Adipocyte (in vitro differentiated cells): ENCODE results near the gene CNTF.
A peak's percentile ranks its signal among the peaks of the same experiment; 100 is the strongest.

ENCODE experiments used
- DNase-seq: peaks from one replicate; pipeline ENCODE4 v3.0.0-alpha.2; 2015; ENCODE audit warnings: low read depth
- H3K27me3 ChIP-seq: replicated peaks from 2 replicates; pipeline ENCODE4 v1.7.0; 2013; ENCODE audit warnings: mild to moderate bottlenecking, low read length, moderate library complexity; ENCODE audit not compliant: control insufficient read depth, insufficient read depth
- H3K36me3 ChIP-seq: 2 replicates; pipeline ENCODE4 v1.7.0; 2013; ENCODE audit warnings: low read length, mild to moderate bottlenecking, moderate library complexity; ENCODE audit not compliant: control insufficient read depth, insufficient read depth, severe bottlenecking
- H3K4me1 ChIP-seq: 2 replicates; pipeline ENCODE4 v1.7.0; 2013; ENCODE audit warnings: mild to moderate bottlenecking, low read length, moderate library complexity; ENCODE audit not compliant: control insufficient read depth, insufficient read depth
- H3K4me3 ChIP-seq: 2 replicates; pipeline ENCODE4 v1.7.0; 2013; ENCODE audit warnings: mild to moderate bottlenecking, low read length, moderate library complexity
- H3K9ac ChIP-seq: 2 replicates; pipeline ENCODE4 v1.7.0; 2013; ENCODE audit warnings: mild to moderate bottlenecking, low read length, moderate library complexity
- H3K9me3 ChIP-seq: 2 replicates; pipeline ENCODE4 v1.7.0; 2013; ENCODE audit warnings: mild to moderate bottlenecking, low read length, moderate library complexity; ENCODE audit not compliant: control insufficient read depth

Gene CNTF

DNA sequence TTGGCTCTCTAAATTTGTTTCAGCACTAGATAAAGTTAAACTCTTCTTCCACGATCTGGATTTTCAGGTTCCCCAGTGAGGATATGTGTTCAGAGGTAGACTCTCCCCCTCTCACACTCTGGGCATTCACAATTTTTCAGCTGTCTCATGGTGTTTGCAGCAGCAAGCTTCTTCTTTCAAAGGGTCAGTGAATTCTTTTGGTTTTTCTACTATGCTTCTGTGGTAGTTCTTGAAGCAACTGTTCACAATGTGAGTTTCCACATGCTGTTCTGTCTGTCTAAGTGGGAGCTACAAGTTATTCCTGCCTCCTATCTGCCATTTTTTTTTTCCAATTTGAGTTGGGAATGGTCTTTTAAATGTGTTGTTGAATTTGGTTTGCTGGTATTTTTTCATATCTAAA, 25.4 kb downstream of the CNTF start:
- H3K4me3 ChIP-seq: no peak overlapping the region
- H3K36me3 ChIP-seq: no peaks in the 10 kb centered on the region
- no peaks in the 10 kb centered on the region for H3K27me3 ChIP-seq
- peaks cover 4% of the 10 kb centered on the region for H3K9me3 ChIP-seq
- DNase-seq: no peak
- H3K4me1 ChIP-seq: no peaks in the 10 kb centered on the region
- no peak overlapping the region for H3K9ac ChIP-seq

DNA sequence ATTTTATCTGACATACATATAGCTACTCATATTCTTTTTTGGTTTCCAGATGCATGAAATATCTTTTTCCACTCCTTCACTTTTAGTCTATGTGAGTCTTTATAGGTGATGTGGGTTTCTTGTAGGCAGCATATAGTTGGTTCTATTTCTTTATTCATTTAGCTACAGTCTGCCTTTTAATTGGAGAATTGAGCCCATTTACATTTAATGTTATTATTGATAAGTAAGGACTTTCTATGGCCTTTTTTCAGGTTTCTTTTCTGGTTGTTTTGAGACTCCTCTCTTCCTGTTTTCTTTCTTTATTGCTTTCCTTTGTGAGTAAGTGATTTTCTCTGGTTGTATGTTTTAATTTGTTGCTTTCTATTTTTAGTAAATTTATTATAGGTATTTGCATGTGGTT, 27.2 kb downstream of the CNTF start:
- no peaks in the 10 kb centered on the region for H3K4me1 ChIP-seq
- H3K9me3 ChIP-seq: peaks cover 4% of the 10 kb centered on the region
- DNase-seq: no peak
- no peak overlapping the region for H3K9ac ChIP-seq
- H3K4me3 ChIP-seq: no peak overlapping the region
- H3K36me3 ChIP-seq: no peaks in the 10 kb centered on the region
- no peaks in the 10 kb centered on the region for H3K27me3 ChIP-seq

DNA sequence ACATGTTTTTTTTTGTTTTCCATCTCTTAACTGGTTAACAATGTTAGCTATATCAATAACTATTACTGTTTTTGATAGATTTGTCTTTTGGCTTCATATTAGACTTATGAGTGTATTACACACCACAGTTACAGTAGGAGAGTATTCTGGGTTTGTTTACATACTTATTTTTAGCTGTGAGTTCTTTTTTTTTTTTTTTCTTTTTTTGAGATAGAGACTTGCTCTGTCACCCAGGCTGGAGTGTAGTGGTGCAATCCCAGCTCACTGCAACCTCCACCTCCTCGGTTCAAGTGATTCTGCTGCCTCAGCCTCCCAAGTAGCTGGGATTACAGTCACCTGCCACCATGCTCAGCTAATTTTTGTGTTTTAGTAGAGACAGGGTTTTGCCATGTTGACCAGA, 28.0 kb downstream of the CNTF start:
- no peak overlapping the region for H3K9ac ChIP-seq
- H3K9me3 ChIP-seq: peaks cover 4% of the 10 kb centered on the region
- H3K36me3 ChIP-seq: no peaks in the 10 kb centered on the region
- no peak for DNase-seq
- H3K4me1 ChIP-seq: no peaks in the 10 kb centered on the region
- no peak overlapping the region for H3K4me3 ChIP-seq
- no peaks in the 10 kb centered on the region for H3K27me3 ChIP-seq

DNA sequence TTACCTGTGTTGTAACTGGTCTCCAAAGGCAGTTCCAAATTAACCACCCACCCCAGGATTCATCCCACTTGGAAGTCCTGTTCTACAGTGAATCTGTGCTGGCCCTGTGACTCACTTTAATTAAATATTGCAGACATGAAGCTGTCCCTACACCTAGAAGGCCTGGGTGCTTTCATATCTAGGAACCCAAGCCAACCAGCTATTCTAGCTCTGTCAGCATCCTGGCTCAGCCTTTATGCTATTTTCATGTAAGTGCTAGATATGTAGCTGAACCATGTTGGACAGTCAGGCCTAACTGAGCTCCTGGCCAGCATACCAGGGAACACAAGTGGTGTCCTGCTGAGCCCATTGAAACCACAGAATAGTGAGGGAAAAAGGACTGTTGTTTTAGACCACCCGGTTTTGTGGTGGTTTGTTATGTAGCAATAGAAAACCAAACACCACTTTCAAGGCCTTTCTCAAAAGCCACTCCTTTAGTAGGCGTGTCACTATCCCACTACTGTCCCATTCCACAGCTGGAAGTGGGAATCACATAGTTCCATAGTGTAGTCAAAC, 30.3 kb downstream of the CNTF start:
- Histone ChIP-seq H3K36me3 (no peaks in the 10 kb centered on the region), H3K4me3 (no peak overlapping the region), H3K4me1 (no peaks in the 10 kb centered on the region), H3K27me3 (no peaks in the 10 kb centered on the region), H3K9me3 (no peaks in the 10 kb centered on the region), H3K9ac (no peak overlapping the region)
- DNase-seq: no peak

DNA sequence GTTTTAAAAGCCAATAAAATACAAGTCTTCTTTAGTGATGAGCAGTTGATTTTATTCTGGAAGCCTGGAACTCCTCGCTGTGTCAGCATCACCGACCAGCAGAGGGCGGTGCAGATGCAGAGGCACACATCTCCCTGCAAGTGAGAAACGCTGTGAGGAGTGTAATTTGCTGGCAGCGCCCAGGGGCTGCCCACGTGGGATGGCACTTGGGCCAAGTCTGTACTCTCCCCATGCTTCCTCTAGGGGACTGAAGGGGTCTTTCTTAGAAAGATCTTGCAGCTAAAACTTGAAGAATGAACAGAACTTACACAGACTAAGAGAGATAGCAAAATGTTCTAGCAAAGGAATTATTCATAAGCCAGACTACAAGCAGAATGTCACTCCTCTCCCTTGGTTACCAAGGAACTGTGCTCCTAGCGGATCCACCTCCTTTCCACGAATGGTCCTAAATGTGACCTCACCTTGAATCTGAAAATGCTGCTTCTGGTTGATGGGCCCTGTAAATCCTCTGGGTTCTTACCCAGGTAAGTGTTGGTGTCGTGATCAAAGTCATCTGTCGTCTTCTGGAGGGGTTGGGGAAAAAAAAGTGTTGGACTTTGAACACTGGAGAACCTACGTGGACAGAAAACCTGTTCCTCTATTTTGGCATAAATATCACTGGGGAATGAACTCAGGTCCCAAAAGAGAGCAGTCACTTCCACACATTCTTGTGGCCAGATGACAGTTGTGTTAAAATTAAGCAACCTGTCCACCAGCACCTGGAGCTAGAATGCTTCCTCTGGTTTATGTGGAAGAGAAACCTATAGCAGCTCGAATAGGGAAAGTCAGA, 31.8 kb downstream of the CNTF start:
- Histone ChIP-seq H3K27me3 (no peaks in the 10 kb centered on the region), H3K36me3 (no peaks in the 10 kb centered on the region), H3K4me1 (no peaks in the 10 kb centered on the region), H3K4me3 (no peak overlapping the region), H3K9ac (no peak overlapping the region), H3K9me3 (no peaks in the 10 kb centered on the region)
- DNase-seq: peak; percentile 90

DNA sequence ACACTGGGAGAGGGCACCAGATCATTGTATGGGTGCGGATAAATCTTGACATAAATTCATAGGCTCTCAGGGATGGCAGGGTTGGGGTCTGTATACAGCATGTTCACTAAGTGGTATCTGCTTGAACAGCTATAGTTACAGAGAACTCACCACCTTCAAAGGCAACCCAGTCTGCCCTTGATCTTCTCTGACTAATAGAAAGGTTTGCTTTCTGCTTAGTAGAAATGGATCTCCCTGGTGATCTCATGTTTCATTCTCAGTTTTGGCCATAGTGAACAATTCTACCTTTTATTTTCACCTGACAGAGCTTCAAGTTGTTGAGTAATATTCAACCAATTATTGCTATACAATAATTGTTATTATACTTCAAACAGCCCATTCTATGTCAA, 32.4 kb downstream of the CNTF start:
- no peaks in the 10 kb centered on the region for H3K27me3 ChIP-seq
- no peaks in the 10 kb centered on the region for H3K9me3 ChIP-seq
- no peaks in the 10 kb centered on the region for H3K36me3 ChIP-seq
- no peak overlapping the region for H3K4me3 ChIP-seq
- H3K9ac ChIP-seq: no peak overlapping the region
- no peaks in the 10 kb centered on the region for H3K4me1 ChIP-seq
- no peak for DNase-seq

DNA sequence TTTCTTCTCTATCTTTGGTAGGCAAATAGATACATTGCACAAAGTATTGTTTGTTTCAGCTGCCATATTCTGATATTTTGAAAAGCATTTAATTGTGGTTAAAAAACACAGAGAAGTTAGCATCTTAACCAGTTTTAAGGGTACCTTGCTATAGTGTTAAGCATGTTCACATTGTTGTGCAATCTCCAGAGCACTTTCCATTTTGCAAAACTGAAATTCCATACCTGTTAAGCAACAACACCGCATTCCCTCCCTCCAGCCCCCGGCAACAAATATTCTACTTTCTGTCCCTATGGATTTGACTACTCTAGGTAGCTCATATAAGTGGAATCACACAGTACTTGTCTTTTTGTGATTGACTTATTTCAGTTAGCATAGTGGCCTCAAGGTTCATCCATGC, 33.9 kb downstream of the CNTF start:
- Histone ChIP-seq H3K9ac (no peak overlapping the region), H3K4me1 (no peaks in the 10 kb centered on the region), H3K4me3 (no peak overlapping the region), H3K27me3 (no peaks in the 10 kb centered on the region), H3K9me3 (no peaks in the 10 kb centered on the region), H3K36me3 (no peaks in the 10 kb centered on the region)
- DNase-seq: no peak

DNA sequence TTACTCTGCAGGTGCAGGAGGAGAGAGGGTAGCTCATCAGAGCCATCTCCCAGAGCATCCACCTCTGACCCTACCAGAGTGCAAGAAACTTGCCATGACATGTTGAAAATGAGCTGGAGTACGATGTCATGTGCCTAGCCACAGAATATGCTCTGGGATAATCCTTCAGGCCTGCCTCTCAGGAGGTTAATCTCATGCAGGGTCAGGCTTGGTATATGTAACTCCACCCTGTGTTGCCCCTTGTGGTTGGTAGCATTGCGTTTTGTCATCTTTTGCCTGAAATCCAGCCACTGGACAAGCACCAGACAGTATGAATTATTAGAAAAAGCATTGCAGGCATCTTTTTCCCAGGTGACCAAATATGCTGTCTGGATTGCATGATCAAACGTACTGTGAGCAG, 36.2 kb downstream of the CNTF start:
- Histone ChIP-seq H3K27me3 (peaks cover 3% of the 10 kb centered on the region), H3K4me1 (no peaks in the 10 kb centered on the region)

DNA sequence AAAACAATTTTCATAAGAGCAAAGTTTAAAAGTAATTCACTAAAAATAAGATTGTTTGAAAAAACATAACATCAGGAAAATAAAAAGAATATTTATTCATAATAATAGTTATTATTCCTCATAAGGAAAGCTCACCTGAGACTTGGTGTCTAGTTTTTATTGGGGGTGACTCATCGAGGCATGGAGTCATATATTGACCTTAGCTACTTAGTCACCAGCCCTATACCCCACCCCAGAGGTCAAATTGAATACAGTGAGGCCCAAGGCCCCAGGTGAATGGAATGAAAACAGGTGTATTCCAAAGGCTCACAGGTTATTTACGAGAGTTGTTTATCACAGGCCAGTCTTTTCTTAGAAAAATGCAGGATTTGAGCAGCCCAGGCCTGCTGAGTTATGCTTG, 36.9 kb downstream of the CNTF start:
- Histone ChIP-seq H3K36me3 (no peaks in the 10 kb centered on the region), H3K9ac (no peak overlapping the region), H3K27me3 (peaks cover 3% of the 10 kb centered on the region), H3K9me3 (no peaks in the 10 kb centered on the region), H3K4me3 (no peak overlapping the region), H3K4me1 (no peaks in the 10 kb centered on the region)
- no peak for DNase-seq

More for the DNA sequence above, 36.2 kb downstream of the CNTF start:
- no peaks in the 10 kb centered on the region for H3K36me3 ChIP-seq
- no peak overlapping the region for H3K4me3 ChIP-seq
- H3K9me3 ChIP-seq: no peaks in the 10 kb centered on the region
- no peak for DNase-seq
- H3K9ac ChIP-seq: no peak overlapping the region

DNA sequence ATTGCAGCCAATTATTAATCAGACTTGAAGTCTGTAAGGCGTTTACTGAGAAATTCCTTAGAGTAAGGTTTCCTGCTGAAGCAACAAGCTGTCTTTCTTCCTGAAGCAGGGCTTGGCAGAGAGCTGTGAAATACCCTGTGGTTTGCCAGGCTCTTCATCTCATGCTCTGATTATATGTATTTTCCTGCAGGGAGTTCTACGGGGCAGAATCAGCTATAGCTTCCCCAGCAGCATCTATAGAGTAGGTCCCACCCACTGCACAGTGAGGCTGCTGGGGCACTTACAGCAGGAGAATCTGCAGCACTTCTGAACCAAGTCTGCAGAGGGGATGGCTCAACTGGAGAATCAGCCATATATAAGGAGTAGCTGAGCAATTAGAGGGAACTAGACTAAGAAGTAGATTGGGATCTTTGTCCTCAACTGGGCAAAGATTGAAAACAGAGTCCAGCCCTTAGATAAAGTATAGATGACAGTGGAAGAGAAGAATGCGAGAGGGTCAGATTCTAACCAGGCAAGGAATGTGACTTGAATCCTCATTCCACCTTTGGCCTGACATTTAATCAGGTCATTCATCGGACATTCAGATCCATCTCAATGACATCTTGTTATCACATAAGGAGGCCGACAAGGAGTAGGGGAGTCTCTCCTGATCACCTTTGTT, 37.6 kb downstream of the CNTF start:
- Histone ChIP-seq H3K4me3 (no peak overlapping the region), H3K9ac (no peak overlapping the region), H3K36me3 (no peaks in the 10 kb centered on the region), H3K27me3 (peaks cover 3% of the 10 kb centered on the region), H3K9me3 (no peaks in the 10 kb centered on the region), H3K4me1 (no peaks in the 10 kb centered on the region)
- DNase-seq: no peak

DNA sequence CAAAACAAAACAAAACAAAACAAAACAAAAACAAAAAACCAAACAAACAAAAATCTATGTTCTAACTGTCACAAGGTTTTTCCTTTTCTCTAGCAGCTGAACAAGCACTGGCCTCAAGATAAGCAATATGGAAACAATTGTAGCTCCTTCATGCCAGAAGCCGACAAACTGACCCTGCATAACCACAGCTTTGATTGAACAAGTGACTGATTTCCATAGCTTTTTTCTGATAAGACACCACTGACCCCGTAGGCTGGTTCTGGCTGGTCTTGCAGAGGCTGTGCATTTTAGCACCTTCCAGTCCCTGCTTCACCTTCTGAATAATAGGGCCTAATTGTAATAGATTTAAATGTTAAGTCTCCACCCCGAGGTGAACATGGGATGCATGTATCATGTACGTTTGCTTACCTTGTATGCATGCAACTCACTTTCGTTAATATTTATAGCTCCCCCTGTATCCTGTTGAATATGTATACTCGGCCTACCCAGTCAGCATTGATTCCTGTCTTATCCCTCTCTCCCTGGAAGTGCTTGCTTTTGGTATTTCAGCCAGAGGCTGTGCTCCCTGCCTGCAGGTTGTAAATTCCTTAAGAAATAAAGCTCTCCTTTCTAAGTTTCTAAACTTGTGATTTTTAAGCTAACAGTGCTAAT, 49.6 kb downstream of the CNTF start:
- no peaks in the 10 kb centered on the region for H3K36me3 ChIP-seq
- H3K9ac ChIP-seq: no peak overlapping the region
- no peak overlapping the region for H3K4me3 ChIP-seq
- no peaks in the 10 kb centered on the region for H3K27me3 ChIP-seq
- DNase-seq: no peak
- H3K9me3 ChIP-seq: no peaks in the 10 kb centered on the region
- H3K4me1 ChIP-seq: no peaks in the 10 kb centered on the region
